ENCODE results near the gene LRMDA. TPM values are rescaled to one million over a fixed set of nuclear protein-coding genes. Genes with fewer than 3 reads are reported as not detected.

LRMDA gene
- total RNA-seq, 1 experiment from 2014 or later: 1.2 TPM

GRCh38 chr10:75410132-75411005 is 21.1 kb upstream of the LRMDA start:
- no peaks in the 10 kb centered on the region; the same call in none of the 2 replicates for H3K9me2 ChIP-seq (replicated peaks; ENCODE audit: low read length)
- peaks cover 77% of the 10 kb centered on the region for H3K27me3 ChIP-seq (ENCODE audit: low read length)
- H3K9ac ChIP-seq (ENCODE audit: low read length): no peak overlapping the region
- no peaks in the 10 kb centered on the region for H3K9me3 ChIP-seq (ENCODE audit: low read length)
- no peak for TF ChIP-seq EZH2phosphoT487 (IDR thresholded peaks at IDR 0.05; ENCODE audit: borderline replicate concordance, low read length)
- no peak for TF ChIP-seq CTCF (conservative IDR thresholded peaks at IDR 0.05; ENCODE audit: low read depth, low read length)
- no peak for TF ChIP-seq EZH2 (IDR thresholded peaks at IDR 0.05; ENCODE audit: low read length, unreplicated experiment)
- no peaks in the 10 kb centered on the region for H3K36me3 ChIP-seq (ENCODE audit: low read depth, low read length)
- peak overlapping the region; percentile 74; the same call in 1 of the 2 replicates for H3K4me3 ChIP-seq (ENCODE audit: low read length)
- H3K27ac ChIP-seq (ENCODE audit: low read length): no peak overlapping the region
- no peaks in the 10 kb centered on the region for H4K20me1 ChIP-seq (ENCODE audit: low read length)
- peaks cover 29% of the 10 kb centered on the region for H3K4me1 ChIP-seq (ENCODE audit: insufficient read depth, low read length)
- peaks cover 39% of the 10 kb centered on the region for H3K79me2 ChIP-seq (ENCODE audit: low read length)
- ATAC-seq (no peak), DNase-seq (no peak)
- ChIA-PET CTCF (no interaction called here), POLR2A (ENCODE audit: unreplicated experiment) (interaction anchor here (0.6 kb wide), 3 partner anchors 219 to 1830 kb away, joined by 3 to 5 read pairs (median 4); no protein-coding TSS in a partner anchor)
- peak overlapping the region; percentile 84 for H3K4me2 ChIP-seq (ENCODE audit: low read length)
- BruUV-seq (replicated peaks): no TSS peak
- intact Hi-C loops (cut with micrococcal nuclease): no loop called here
- no peaks in the 10 kb centered on the region for H3F3A ChIP-seq (ENCODE audit: low read length, unreplicated experiment)
- peak overlapping the region; percentile 88; the same call in 1 of the 2 replicates for H2AFZ ChIP-seq (ENCODE audit: low read length)

GRCh38 chr10:75414527-75414926 is 16.9 kb upstream of the LRMDA start:
- Histone ChIP-seq H3K4me2 (ENCODE audit: low read length) (no peak overlapping the region), H3K79me2 (ENCODE audit: low read length) (no peaks in the 10 kb centered on the region), H3F3A (ENCODE audit: low read length, unreplicated experiment) (no peaks in the 10 kb centered on the region), H3K9me3 (ENCODE audit: low read length) (no peaks in the 10 kb centered on the region), H3K4me3 (ENCODE audit: low read length) (no peak overlapping the region), H3K9me2 (replicated peaks; ENCODE audit: low read length) (no peaks in the 10 kb centered on the region; the same call in none of the 2 replicates), H3K27me3 (ENCODE audit: low read length) (peaks cover 40% of the 10 kb centered on the region), H4K20me1 (ENCODE audit: low read length) (no peaks in the 10 kb centered on the region), H3K9ac (ENCODE audit: low read length) (no peak overlapping the region), H3K27ac (ENCODE audit: low read length) (no peak overlapping the region), H3K36me3 (ENCODE audit: low read depth, low read length) (no peaks in the 10 kb centered on the region), H3K4me1 (ENCODE audit: insufficient read depth, low read length) (peaks cover 14% of the 10 kb centered on the region), H2AFZ (ENCODE audit: low read length) (no peak overlapping the region)
- ATAC-seq: no peak
- intact Hi-C loops (cut with micrococcal nuclease): no loop called here
- ChIA-PET CTCF (no interaction called here), POLR2A (ENCODE audit: unreplicated experiment) (interaction anchor here (0.7 kb wide), 1 partner anchor 10 kb away, joined by 3 read pairs; no protein-coding TSS in a partner anchor)
- TF ChIP-seq EZH2 (IDR thresholded peaks at IDR 0.05; ENCODE audit: low read length, unreplicated experiment) (no peak), EZH2phosphoT487 (IDR thresholded peaks at IDR 0.05; ENCODE audit: borderline replicate concordance, low read length) (no peak), CTCF (conservative IDR thresholded peaks at IDR 0.05; ENCODE audit: low read depth, low read length) (no peak)
- BruUV-seq (replicated peaks): no TSS peak
- no peak for DNase-seq
